ENCODE results near the gene PDZRN3. TPM values are rescaled to one million over a fixed set of nuclear protein-coding genes. Genes with fewer than 3 reads are reported as not detected.

PDZRN3 gene
- total and polyA plus RNA-seq, 2 donors (not counting 3 experiments of a cell fraction or from before 2014, with no cell fraction given), result not detected

DNA sequence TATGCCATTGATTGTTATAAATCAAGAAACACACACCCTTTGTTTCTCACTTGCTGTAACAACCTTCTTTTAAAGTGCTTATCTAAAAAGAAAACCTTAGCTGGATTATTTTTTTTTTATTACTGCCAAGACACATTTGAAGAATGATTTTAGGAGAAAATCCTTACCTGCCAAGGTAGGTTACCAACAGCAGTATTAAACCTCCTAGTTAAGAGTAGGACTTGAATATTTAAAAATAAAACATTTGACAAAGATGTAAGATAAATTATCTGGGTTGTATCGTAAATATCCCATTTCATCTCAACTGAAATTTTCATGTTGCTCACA lies 192.1 kb downstream of the PDZRN3 start:
- H3K4me2 ChIP-seq (ENCODE audit: insufficient read depth, low read length), result no peak overlapping the region
- dilution Hi-C loops (cut with MboI; ENCODE audit: extremely low pct_ligation_motif_present, low sequenced_read_pairs), result no loop called here
- BruUV-seq (replicated peaks), result no TSS peak
- DNase-seq (ENCODE audit: low read depth, low spot score) (no peak), FAIRE-seq (no peak)
- H3K36me3 ChIP-seq (ENCODE audit: control insufficient read depth in 2 of 2, extremely low read depth in 1 of 2, insufficient read depth in 2 of 2, low read length in 2 of 2), result no peaks in the 10 kb centered on the region
- no peak overlapping the region for H3K4me3 ChIP-seq (replicated peaks in 1 of 3; ENCODE audit: insufficient read depth in 1 of 3, low read depth in 1 of 3, low read length in 3 of 3)
- intact Hi-C loops (cut with micrococcal nuclease), result loop anchor here (1.0 to 10.0 kb wide), 4 partner anchors 70 to 528 kb away; no protein-coding TSS in a partner anchor
- H3K4me1 ChIP-seq (ENCODE audit: control insufficient read depth, extremely low read depth, insufficient read depth, low read length), result no peaks in the 10 kb centered on the region
- H3K79me2 ChIP-seq (ENCODE audit: control insufficient read depth, insufficient read depth, low read length), result no peaks in the 10 kb centered on the region
- H3K9me3 ChIP-seq (replicated peaks; ENCODE audit: control insufficient read depth, insufficient read depth, low read length), result no peaks in the 10 kb centered on the region
- H3K9ac ChIP-seq (replicated peaks; ENCODE audit: extremely low read depth, insufficient read depth, low read length), result no peak overlapping the region
- no peak overlapping the region for H3K27ac ChIP-seq (ENCODE audit: insufficient read depth, low read depth, low read length)
- no peaks in the 10 kb centered on the region for H3K9me1 ChIP-seq (replicated peaks; ENCODE audit: control insufficient read depth, extremely low read depth, insufficient read depth, low read length)
- no peaks in the 10 kb centered on the region for H4K20me1 ChIP-seq (replicated peaks; ENCODE audit: control insufficient read depth, extremely low read depth, insufficient read depth, low read length)
- H2AFZ ChIP-seq (ENCODE audit: low read depth, low read length), result no peak overlapping the region
- TF ChIP-seq POLR2A (IDR thresholded peaks at IDR 0.05; ENCODE audit: low read depth, low read length) (no peak), POLR2AphosphoS5 (IDR thresholded peaks at IDR 0.05; ENCODE audit: insufficient read depth, low read depth, low read length) (no peak), MYC (IDR thresholded peaks at IDR 0.05; ENCODE audit: low read depth, low read length) (no peak), GATA2 (IDR thresholded peaks at IDR 0.05; ENCODE audit: insufficient read depth, insufficient read length, low read depth, low read length) (no peak), JUN (IDR thresholded peaks at IDR 0.05; ENCODE audit: borderline replicate concordance, insufficient read depth, insufficient read length, low read depth) (no peak), FOS (IDR thresholded peaks at IDR 0.05; ENCODE audit: borderline replicate concordance, insufficient read depth, low read length) (no peak), EZH2 (IDR thresholded peaks at IDR 0.05; ENCODE audit: borderline replicate concordance, low read depth, low read length, severe bottlenecking) (no peak)
- TF ChIP-seq, protein P1, sequence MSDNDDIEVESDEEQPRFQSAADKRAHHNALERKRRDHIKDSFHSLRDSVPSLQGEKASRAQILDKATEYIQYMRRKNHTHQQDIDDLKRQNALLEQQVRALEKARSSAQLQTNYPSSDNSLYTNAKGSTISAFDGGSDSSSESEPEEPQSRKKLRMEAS (IDR thresholded peaks at IDR 0.05; ENCODE audit: insufficient read depth, insufficient read length), result no peak
- TF ChIP-seq, protein P2, sequence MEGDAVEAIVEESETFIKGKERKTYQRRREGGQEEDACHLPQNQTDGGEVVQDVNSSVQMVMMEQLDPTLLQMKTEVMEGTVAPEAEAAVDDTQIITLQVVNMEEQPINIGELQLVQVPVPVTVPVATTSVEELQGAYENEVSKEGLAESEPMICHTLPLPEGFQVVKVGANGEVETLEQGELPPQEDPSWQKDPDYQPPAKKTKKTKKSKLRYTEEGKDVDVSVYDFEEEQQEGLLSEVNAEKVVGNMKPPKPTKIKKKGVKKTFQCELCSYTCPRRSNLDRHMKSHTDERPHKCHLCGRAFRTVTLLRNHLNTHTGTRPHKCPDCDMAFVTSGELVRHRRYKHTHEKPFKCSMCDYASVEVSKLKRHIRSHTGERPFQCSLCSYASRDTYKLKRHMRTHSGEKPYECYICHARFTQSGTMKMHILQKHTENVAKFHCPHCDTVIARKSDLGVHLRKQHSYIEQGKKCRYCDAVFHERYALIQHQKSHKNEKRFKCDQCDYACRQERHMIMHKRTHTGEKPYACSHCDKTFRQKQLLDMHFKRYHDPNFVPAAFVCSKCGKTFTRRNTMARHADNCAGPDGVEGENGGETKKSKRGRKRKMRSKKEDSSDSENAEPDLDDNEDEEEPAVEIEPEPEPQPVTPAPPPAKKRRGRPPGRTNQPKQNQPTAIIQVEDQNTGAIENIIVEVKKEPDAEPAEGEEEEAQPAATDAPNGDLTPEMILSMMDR (IDR thresholded peaks at IDR 0.05; ENCODE audit: extremely low read depth in 1 of 2, insufficient read depth in 1 of 2, low read depth in 1 of 2, low read length in 2 of 2), result no peak
- CTCF ChIA-PET, result no interaction called here
- POLR2A ChIA-PET, result no interaction called here
- no peaks in the 10 kb centered on the region for H3K27me3 ChIP-seq (ENCODE audit: control insufficient read depth in 2 of 2, insufficient read depth in 2 of 2, low read length in 2 of 2)
